IMR-90 (cell line): ENCODE results near the gene HOXB7. TPM values are rescaled to one million over a fixed set of nuclear protein-coding genes. Genes with fewer than 3 reads are reported as not detected.
A peak's percentile ranks its signal among the peaks of the same experiment; 100 is the strongest.

Experiments used
- ATAC-seq: fragments of 200-7000 bp; cut with Tn5 transposase; 2 replicates; pipeline ENCODE4 v1.9.1; 2020; ENCODE audit warnings: low read depth, mild to moderate bottlenecking, moderate library complexity
- BruUV-seq: library from RNA; stranded (reverse); fragments of 400-500 nt; replicated peaks from 2 replicates; lab custom pipeline; 2021; lab: Mats Ljungman, UMichigan
- CTCF ChIA-PET: fragments of 300-600 bp; formaldehyde crosslinking; extraction: SDS; loops from one replicate; lab custom pipeline; 2021; ENCODE audit warnings: antibody characterized with exemption; lab: Yijun Ruan, JAX
- POLR2A ChIA-PET: fragments of 300-600 bp; sonication (Branson Sonifier 250); formaldehyde crosslinking; loops from one replicate; lab custom pipeline; 2022; ENCODE audit warnings: antibody characterized with exemption; ENCODE audit not compliant: unreplicated experiment; lab: Charles Lee
- DNase-seq: peaks from one replicate; pipeline ENCODE4 v3.0.0; 2013
- H2AFZ ChIP-seq: replicated peaks from 2 replicates; pipeline ENCODE3; 2013; ENCODE audit warnings: low read length, mild to moderate bottlenecking; ENCODE audit not compliant: poor library complexity
- H2AK5ac ChIP-seq: 2 replicates; pipeline ENCODE4 v1.6.1; 2013; ENCODE audit warnings: low read depth, low read length, inconsistent platforms
- H2AK9ac ChIP-seq: replicated peaks from 2 replicates; pipeline ENCODE3; 2013; ENCODE audit warnings: mild to moderate bottlenecking, low read depth, low read length, moderate library complexity; ENCODE audit not compliant: poor library complexity
- H2BK120ac ChIP-seq: 2 replicates; pipeline ENCODE4 v1.6.1; 2013; ENCODE audit warnings: low read depth, low read length, inconsistent platforms
- H2BK15ac ChIP-seq: 3 replicates; pipeline ENCODE4 v1.6.1; 2013; ENCODE audit warnings: low read depth, low read length, inconsistent platforms
- H2BK20ac ChIP-seq: 2 replicates; pipeline ENCODE4 v1.6.1; 2013; ENCODE audit warnings: low read depth, mild to moderate bottlenecking, inconsistent platforms, low read length, moderate library complexity
- H2BK5ac ChIP-seq: 2 replicates; pipeline ENCODE4 v1.6.1; 2013; ENCODE audit warnings: mild to moderate bottlenecking, low read depth, low read length, inconsistent platforms; ENCODE audit not compliant: poor library complexity, severe bottlenecking
- H3K14ac ChIP-seq: replicated peaks from 2 replicates; pipeline ENCODE4 v1.6.1; 2013; ENCODE audit warnings: low read depth, low read length, inconsistent platforms
- H3K18ac ChIP-seq: 2 replicates; pipeline ENCODE4 v1.6.1; 2013; ENCODE audit warnings: low read depth, low read length, control low read depth
- H3K23ac ChIP-seq: 2 replicates; pipeline ENCODE4 v1.6.1; 2013; ENCODE audit warnings: low read depth, low read length, inconsistent platforms
- H3K27ac ChIP-seq: 2 replicates; pipeline ENCODE4 v1.5.1; 2013; ENCODE audit warnings: mild to moderate bottlenecking, control low read depth, low read length; ENCODE audit not compliant: insufficient read depth
- H3K27me3 ChIP-seq: 2 replicates; pipeline ENCODE4 v1.6.1; 2013; ENCODE audit warnings: low read length; ENCODE audit not compliant: control insufficient read depth, insufficient read depth
- H3K36me3 ChIP-seq: 2 replicates; pipeline ENCODE4 v1.6.1; 2013; ENCODE audit warnings: low read length, mixed read lengths; ENCODE audit not compliant: control insufficient read depth, insufficient read depth
- H3K4ac ChIP-seq: 2 replicates; pipeline ENCODE4 v1.6.1; 2013; ENCODE audit warnings: low read depth, low read length, inconsistent platforms
- H3K4me1 ChIP-seq: 2 replicates; pipeline ENCODE4 v1.6.1; 2013; ENCODE audit warnings: low read length, mixed read lengths; ENCODE audit not compliant: control insufficient read depth, insufficient read depth
- H3K4me2 ChIP-seq: 2 replicates; pipeline ENCODE4 v1.6.1; 2013; ENCODE audit warnings: low read depth, mild to moderate bottlenecking, control low read depth, low read length, moderate library complexity
- H3K4me3 ChIP-seq: 2 replicates; pipeline ENCODE4 v1.5.1; 2013; ENCODE audit warnings: low read depth, mild to moderate bottlenecking, control low read depth, low read length, moderate library complexity; ENCODE audit not compliant: insufficient read depth
- H3K56ac ChIP-seq: 2 replicates; pipeline ENCODE4 v1.6.1; 2013; ENCODE audit warnings: low read length, inconsistent platforms; ENCODE audit not compliant: insufficient read depth; ENCODE audit errors: extremely low read depth
- H3K79me1 ChIP-seq, 2 experiments: 2 replicates each; pipeline ENCODE4 v1.6.1; 2013; ENCODE audit warnings: low read length in 2 of 2, inconsistent platforms in 1 of 2, low read depth in 1 of 2
- H3K9ac ChIP-seq: 2 replicates; pipeline ENCODE4 v1.6.1; 2013; ENCODE audit warnings: low read depth, low read length, control low read depth
- H3K9me1 ChIP-seq: 2 replicates; pipeline ENCODE4 v1.6.1; 2013; ENCODE audit warnings: low read length, inconsistent platforms; ENCODE audit not compliant: insufficient read depth
- H3K9me3 ChIP-seq: 2 replicates; pipeline ENCODE4 v1.6.1; 2013; ENCODE audit warnings: low read length; ENCODE audit not compliant: control insufficient read depth, insufficient read depth
- H4K20me1 ChIP-seq: 2 replicates; pipeline ENCODE4 v1.6.1; 2013; ENCODE audit warnings: low read length, inconsistent platforms; ENCODE audit not compliant: insufficient read depth
- H4K5ac ChIP-seq: 2 replicates; pipeline ENCODE4 v1.6.1; 2013; ENCODE audit warnings: mild to moderate bottlenecking, low read depth, low read length, control low read depth
- H4K8ac ChIP-seq, 2 experiments: 2 replicates each; pipeline ENCODE4 v1.6.1; 2013; ENCODE audit warnings: low read depth in 2 of 2, low read length in 2 of 2, control low read depth in 1 of 2, inconsistent platforms in 1 of 2
- H4K91ac ChIP-seq: 2 replicates; pipeline ENCODE4 v1.6.1; 2013; ENCODE audit warnings: low read depth, low read length, inconsistent platforms; ENCODE audit not compliant: insufficient read depth
- BHLHE40 ChIP-seq: fragments of 150-350 bp; IDR thresholded peaks from 2 replicates; pipeline ENCODE4 v1.6.1; 2016; ENCODE audit warnings: mild to moderate bottlenecking, low read depth, low read length
- CEBPB ChIP-seq: IDR thresholded peaks from 2 replicates; pipeline ENCODE4 v1.6.1; 2012; ENCODE audit warnings: low read depth, low read length, improper control_type of control experiment
- CHD1 ChIP-seq: IDR thresholded peaks from 2 replicates; pipeline ENCODE4 v1.6.1; 2012; ENCODE audit warnings: low read depth, low read length, improper control_type of control experiment
- FOS ChIP-seq: fragments of 150-350 bp; IDR thresholded peaks from 2 replicates; pipeline ENCODE4 v1.6.1; 2016; ENCODE audit warnings: low read depth, low read length
- MAFK ChIP-seq: IDR thresholded peaks from 2 replicates; pipeline ENCODE4 v1.6.1; 2012; ENCODE audit warnings: low read depth, low read length, improper control_type of control experiment
- MAZ ChIP-seq: IDR thresholded peaks from 2 replicates; pipeline ENCODE4 v1.6.1; 2012; ENCODE audit warnings: low read depth, mild to moderate bottlenecking, low read length, improper control_type of control experiment, moderate library complexity, borderline replicate concordance
- MXI1 ChIP-seq: IDR thresholded peaks from 2 replicates; pipeline ENCODE4 v1.6.1; 2012; ENCODE audit warnings: low read depth, mild to moderate bottlenecking, low read length, moderate library complexity, borderline replicate concordance
- NFE2L2 ChIP-seq: fragments of 150-350 bp; IDR thresholded peaks from 2 replicates; pipeline ENCODE4 v1.6.1; 2016; ENCODE audit warnings: low read depth, mild to moderate bottlenecking, low read length
- POLR2A ChIP-seq: IDR thresholded peaks from 2 replicates; pipeline ENCODE4 v1.6.1; 2012; ENCODE audit warnings: mild to moderate bottlenecking, low read depth, low read length
- RAD21 ChIP-seq: IDR thresholded peaks from 2 replicates; pipeline ENCODE4 v1.6.1; 2012; ENCODE audit warnings: low read length, improper control_type of control experiment
- RCOR1 ChIP-seq: IDR thresholded peaks from 2 replicates; pipeline ENCODE4 v1.6.1; 2012; ENCODE audit warnings: mild to moderate bottlenecking, low read length, improper control_type of control experiment; ENCODE audit not compliant: insufficient replicate concordance
- RFX5 ChIP-seq: IDR thresholded peaks from 2 replicates; pipeline ENCODE4 v1.8.0; 2012; ENCODE audit warnings: low read depth, mild to moderate bottlenecking, low read length, moderate library complexity
- SMC3 ChIP-seq: fragments of 150-350 bp; IDR thresholded peaks from 2 replicates; pipeline ENCODE4 v1.6.1; 2016; ENCODE audit warnings: low read depth, mild to moderate bottlenecking, antibody characterized with exemption, low read length, moderate library complexity
- WGBS, 2 experiments: methylation state at CpG; one replicate each; pipeline versions ENCODE4 v1.1.5 to v1.1.7; 2013; ENCODE audit warnings: missing lambda C conversion rate in 2 of 2; ENCODE audit not compliant: insufficient read length in 1 of 2; ENCODE audit errors: extremely low coverage in 2 of 2; 5-methylcytosine and 5-hydroxymethylcytosine counted together
- dilution Hi-C: fragments of 300-500 bp; cut with HindIII; formaldehyde crosslinking; loops from one replicate; pipeline ENCODE4 v1.14.3; 2018; ENCODE audit warnings: low sequenced_read_pairs; ENCODE audit not compliant: unreplicated experiment
- in situ Hi-C: fragments of 300-500 bp; cut with MboI; formaldehyde crosslinking; loops from 3 replicates; pipeline ENCODE4 v1.14.3; 2019; ENCODE audit warnings: low sequenced_read_pairs, inconsistent platforms, mixed read lengths
- intact Hi-C: fragments of 100-400 bp; cut with micrococcal nuclease; formaldehyde crosslinking; loops from 2 replicates; pipeline ENCODE4 v1.10.0; 2022
- polyA plus RNA-seq, 3 experiments: library from polyadenylated mRNA; depleted of rRNA; stranded (reverse); fragments of >200 nt; gene quantifications; 2 replicates each; pipeline ENCODE4 v1.2.3, GENCODE V29; 2012; ENCODE audit warnings: low replicate concordance in 1 of 3
- total RNA-seq: library from RNA; depleted of rRNA; stranded (reverse); fragments of >200 nt; gene quantifications from 2 replicates; pipeline ENCODE4 v1.2.3, GENCODE V29; 2012
- TF ChIP-seq, protein P1 (sequence below): fragments of 150-350 bp; IDR thresholded peaks from 2 replicates; pipeline ENCODE4 v1.6.1; 2016; ENCODE audit warnings: low read depth, mild to moderate bottlenecking, low read length, moderate library complexity, borderline replicate concordance
- TF ChIP-seq, protein P2 (sequence below): fragments of 150-350 bp; IDR thresholded peaks from 2 replicates; pipeline ENCODE4 v1.6.1; 2017; ENCODE audit warnings: mild to moderate bottlenecking, antibody characterized with exemption, low read length, low read depth

The HOXB7 gene
- total and polyA plus RNA-seq, 2 of the 4 experiments (the other 2 are of a cell fraction) = 1.8 to 6.7 TPM

DNA sequence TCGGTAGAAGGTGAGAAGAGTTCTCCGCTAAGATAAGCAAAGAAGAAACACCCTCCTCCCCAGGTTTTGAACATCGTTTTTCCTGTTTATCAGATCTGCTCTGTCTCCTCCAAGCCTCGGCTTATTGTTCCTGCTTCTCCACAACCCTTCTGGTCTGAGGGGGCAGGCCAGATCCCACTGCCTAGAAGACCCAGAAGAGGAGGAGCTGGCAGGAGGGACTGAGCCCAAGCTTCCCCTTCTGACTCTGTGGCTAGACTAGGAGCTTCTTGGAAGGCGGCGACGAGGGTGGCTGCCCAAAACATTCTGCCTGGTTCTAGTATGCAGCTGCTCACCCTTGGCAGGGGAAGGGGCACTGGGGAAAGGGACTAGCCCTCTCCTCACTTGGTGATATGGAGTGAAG, 12.1 kb downstream of the HOXB7 start:
- H3K23ac ChIP-seq = peak overlapping the region; percentile 78
- 0 out of 2 replicates have a peak overlapping the region, but pooled peaks have one; percentile 21 for H2BK20ac ChIP-seq
- dilution Hi-C loops (no loop called here), in situ Hi-C loops (loop anchor here (5.0 to 10.0 kb wide), 2 partner anchors 261 to 574 kb away; no protein-coding TSS in a partner anchor), intact Hi-C loops (loop anchor here (1.0 kb wide), 1 partner anchor 12 kb away; no protein-coding TSS in a partner anchor)
- peak overlapping the region; percentile 84 for H4K91ac ChIP-seq
- ATAC-seq = no peak
- peak overlapping the region; percentile 99 for H3K9ac ChIP-seq
- 0 out of 3 replicates have a peak overlapping the region, but pooled peaks have one; percentile 18 for H2BK15ac ChIP-seq
- peak overlapping the region; percentile 71 for H2AFZ ChIP-seq
- H3K4me1 ChIP-seq = peaks cover 12% of the 10 kb centered on the region
- peak overlapping the region; percentile 1 for H2AK9ac ChIP-seq
- H4K8ac ChIP-seq = peak overlapping the region; percentile 55 to 86; a peak in 3 of 4 replicates
- H3K4me2 ChIP-seq = peak overlapping the region; percentile 95
- H4K20me1 ChIP-seq = peaks cover 15% of the 10 kb centered on the region
- peaks cover 24 to 42% of the 10 kb centered on the region in 2 experiments; a peak in 3 of 4 replicates for H3K79me1 ChIP-seq
- no TSS peak for BruUV-seq
- H3K4ac ChIP-seq = peak overlapping the region; percentile 98; the same call in 1 of the 2 replicates
- POLR2A ChIA-PET = interaction anchor here (0.5 kb wide), 1 partner anchor 10 kb away, joined by 3 read pairs; no protein-coding TSS in a partner anchor
- H2BK120ac ChIP-seq = peak overlapping the region; percentile 67; the same call in 1 of the 2 replicates
- CTCF ChIA-PET = no interaction called here
- H3K9me3 ChIP-seq = no peaks in the 10 kb centered on the region
- peaks cover 9% of the 10 kb centered on the region; the same call in 1 of the 2 replicates for H3K36me3 ChIP-seq
- no CpG with 5 or more reads among the region's 7 CpGs for WGBS, 2 experiments
- H3K18ac ChIP-seq = no peak overlapping the region; the same call in 1 of the 2 replicates
- no peak overlapping the region for H2BK5ac ChIP-seq
- H3K4me3 ChIP-seq = no peak overlapping the region
- H3K14ac ChIP-seq = peak overlapping the region; percentile 97
- H3K9me1 ChIP-seq = 0 out of 2 replicates have a peak, but pooled peaks cover 3% of the 10 kb centered on the region
- peak overlapping the region; percentile 53; the same call in 1 of the 2 replicates for H3K56ac ChIP-seq
- peak overlapping the region; percentile 99; the same call in 1 of the 2 replicates for H3K27ac ChIP-seq
- DNase-seq = no peak
- H4K5ac ChIP-seq = peak overlapping the region; percentile 35; the same call in 1 of the 2 replicates
- H2AK5ac ChIP-seq = peak overlapping the region; percentile 38
- no peaks in the 10 kb centered on the region for H3K27me3 ChIP-seq
- TF ChIP-seq SMC3 = no peak
- no peak for TF ChIP-seq MAZ
- TF ChIP-seq RAD21 = no peak
- TF ChIP-seq, protein P1, sequence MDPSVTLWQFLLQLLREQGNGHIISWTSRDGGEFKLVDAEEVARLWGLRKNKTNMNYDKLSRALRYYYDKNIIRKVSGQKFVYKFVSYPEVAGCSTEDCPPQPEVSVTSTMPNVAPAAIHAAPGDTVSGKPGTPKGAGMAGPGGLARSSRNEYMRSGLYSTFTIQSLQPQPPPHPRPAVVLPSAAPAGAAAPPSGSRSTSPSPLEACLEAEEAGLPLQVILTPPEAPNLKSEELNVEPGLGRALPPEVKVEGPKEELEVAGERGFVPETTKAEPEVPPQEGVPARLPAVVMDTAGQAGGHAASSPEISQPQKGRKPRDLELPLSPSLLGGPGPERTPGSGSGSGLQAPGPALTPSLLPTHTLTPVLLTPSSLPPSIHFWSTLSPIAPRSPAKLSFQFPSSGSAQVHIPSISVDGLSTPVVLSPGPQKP = no peak
- TF ChIP-seq MAFK = no peak
- no peak for TF ChIP-seq CEBPB
- TF ChIP-seq RCOR1 = no peak
- TF ChIP-seq BHLHE40 = no peak
- TF ChIP-seq FOS = no peak
- TF ChIP-seq MXI1 = no peak
- TF ChIP-seq RFX5 = no peak
- no peak for TF ChIP-seq CHD1
- no peak for TF ChIP-seq POLR2A
- TF ChIP-seq NFE2L2 = no peak
- TF ChIP-seq, protein P2, sequence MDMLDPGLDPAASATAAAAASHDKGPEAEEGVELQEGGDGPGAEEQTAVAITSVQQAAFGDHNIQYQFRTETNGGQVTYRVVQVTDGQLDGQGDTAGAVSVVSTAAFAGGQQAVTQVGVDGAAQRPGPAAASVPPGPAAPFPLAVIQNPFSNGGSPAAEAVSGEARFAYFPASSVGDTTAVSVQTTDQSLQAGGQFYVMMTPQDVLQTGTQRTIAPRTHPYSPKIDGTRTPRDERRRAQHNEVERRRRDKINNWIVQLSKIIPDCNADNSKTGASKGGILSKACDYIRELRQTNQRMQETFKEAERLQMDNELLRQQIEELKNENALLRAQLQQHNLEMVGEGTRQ = no peak
